Activated CD8-positive, alpha-beta memory T cell treated with anti-CD3 and anti-CD28 coated beads for 1 hour (primary cell): ENCODE measurements around the gene ZNRF1.

Experiments used
- DNase-seq, 2 donors: peaks; one replicate each; pipeline ENCODE4 v3.0.0-alpha.2; 2020; ENCODE audit warnings: low read depth in 1 of 2; ENCODE audit errors: extremely low read depth in 1 of 2

ZNRF1 gene

DNA sequence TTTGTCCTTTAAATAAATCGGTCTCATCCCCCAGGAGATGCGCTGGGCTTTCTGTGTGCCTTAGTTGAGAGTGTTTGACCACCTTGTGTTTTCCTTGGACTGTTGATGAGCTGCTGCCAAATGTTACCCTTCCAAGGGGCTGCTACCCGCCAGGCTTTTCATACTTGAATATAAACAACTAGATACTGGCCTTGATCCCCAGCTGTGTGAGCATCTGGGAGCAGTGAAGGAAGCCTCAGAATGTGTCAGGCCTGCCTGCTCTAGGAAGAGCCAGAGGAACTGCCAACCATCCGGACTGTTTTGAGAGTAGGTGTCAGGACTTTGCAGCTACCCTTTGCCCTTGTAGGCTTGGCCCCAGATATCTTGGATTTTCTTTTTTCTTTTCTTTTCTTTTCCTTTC lies 60.0 kb downstream of the ZNRF1 start:
- no peak for DNase-seq

- no peak for DNase-seq
Measured at GRCh38 chr16:75059411-75059810, 60.6 kb downstream of the ZNRF1 start.

DNA sequence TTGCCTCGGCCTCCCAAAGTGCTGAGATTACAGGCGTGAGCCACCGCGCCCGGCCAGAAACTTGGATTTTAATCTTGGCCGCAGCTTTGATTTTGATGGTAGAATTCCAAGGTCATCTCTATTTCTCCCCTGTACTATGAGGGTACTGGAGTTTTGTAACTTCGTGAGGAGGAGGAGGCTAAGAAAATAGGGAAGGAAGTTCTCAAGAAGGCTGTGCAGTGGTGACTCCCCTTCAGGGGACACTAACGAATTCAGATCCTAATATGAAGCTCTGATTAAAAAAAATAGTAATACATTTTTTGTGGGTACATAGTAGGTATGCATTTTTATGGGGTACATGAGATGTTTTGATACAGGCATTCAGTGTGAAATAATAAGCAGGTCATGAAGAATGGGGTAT lies 61.9 kb downstream of the ZNRF1 start:
- no peak for DNase-seq

GRCh38 chr16:75061669-75062068 lies 62.8 kb downstream of the ZNRF1 start:
- DNase-seq, result no peak

DNA sequence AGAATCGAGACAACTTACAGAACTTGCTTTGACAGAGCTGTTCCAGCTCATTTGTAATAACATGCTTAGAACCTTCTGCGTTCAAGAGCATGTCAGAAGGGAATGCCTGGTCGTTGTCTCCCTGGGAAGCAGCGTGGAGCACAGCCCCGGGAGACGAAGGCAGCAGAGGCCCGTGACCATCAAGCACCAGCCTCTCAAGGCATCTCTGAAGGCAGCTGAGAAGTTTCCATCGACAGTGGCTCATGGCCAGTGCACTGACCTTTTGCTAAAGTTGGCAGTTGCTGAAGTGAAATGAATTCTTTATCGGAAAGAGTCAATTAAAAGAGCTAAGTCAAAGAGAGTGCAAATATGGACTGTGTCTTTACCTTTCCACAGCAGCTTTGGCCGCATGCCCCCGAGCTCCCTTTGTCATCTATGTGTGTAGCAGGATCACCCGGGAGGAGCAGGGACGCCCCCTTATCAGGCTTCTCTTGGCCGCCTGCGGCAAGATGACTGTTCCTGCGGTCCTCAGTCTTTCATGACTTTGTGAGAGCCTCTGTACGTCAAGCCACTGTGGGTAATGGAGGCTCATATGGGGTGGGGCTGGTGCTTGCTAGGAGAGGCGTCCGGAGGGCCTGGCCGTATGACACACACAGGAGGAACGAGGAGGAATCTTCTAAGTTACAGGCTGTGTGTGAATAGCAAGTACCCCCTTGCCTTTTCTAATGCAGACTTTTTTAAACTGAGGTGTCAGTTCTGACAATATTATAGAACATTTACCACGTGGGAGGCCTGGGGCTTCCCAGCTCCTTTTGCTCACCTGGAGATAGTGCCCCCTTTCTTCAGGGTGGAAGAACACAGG lies 63.5 kb downstream of the ZNRF1 start:
- no peak for DNase-seq

DNA sequence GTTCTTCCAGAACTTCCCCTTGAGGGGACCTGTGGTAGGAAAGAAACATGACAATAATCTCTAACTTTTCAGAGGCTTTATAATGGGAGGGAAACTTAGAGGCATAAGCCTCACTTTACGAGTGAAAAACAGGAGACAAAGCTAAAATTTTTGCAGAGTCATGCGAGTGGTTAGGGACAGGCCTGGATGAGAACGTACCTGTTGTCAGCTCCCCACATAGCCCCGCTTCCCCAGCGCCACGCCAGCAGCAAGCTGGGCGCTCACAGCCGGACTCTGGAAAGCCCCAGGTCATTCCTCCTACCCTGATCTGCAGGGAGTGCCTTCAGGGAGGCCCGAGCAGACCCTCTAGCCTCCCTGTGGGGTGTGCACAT lies 64.1 kb downstream of the ZNRF1 start:
- no peak for DNase-seq

- no peak for DNase-seq
Measured at GRCh38 chr16:75063549-75064088, 64.8 kb downstream of the ZNRF1 start.

- DNase-seq, result no peak
Measured at GRCh38 chr16:75064403-75065148, 65.8 kb downstream of the ZNRF1 start.

DNA sequence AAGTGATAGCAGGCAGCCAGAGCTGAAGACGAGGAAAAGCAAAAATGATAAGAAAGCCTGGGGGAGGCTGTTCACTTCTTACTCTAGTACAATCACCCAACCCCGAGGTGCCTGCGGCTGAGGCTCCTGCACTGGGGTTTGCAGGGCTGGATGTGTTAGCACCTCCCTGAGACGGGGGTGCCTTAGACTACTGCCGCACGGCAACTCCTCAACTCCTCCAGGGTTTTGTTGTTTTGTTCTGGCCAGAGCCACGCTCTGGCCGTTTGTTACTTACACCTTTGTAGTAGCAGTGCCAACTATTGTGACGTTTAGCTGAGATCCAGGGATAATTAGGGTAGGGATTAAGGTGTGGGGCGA lies 66.3 kb downstream of the ZNRF1 start:
- peak in 1 of 2 donors; percentile 20 for DNase-seq

- DNase-seq, result no peak
Measured at GRCh38 chr16:75065521-75066149, 66.8 kb downstream of the ZNRF1 start.

GRCh38 chr16:75066861-75067447 lies 68.1 kb downstream of the ZNRF1 start:
- DNase-seq, result no peak

GRCh38 chr16:75068085-75069031 lies 69.5 kb downstream of the ZNRF1 start:
- DNase-seq, result no peak

DNA sequence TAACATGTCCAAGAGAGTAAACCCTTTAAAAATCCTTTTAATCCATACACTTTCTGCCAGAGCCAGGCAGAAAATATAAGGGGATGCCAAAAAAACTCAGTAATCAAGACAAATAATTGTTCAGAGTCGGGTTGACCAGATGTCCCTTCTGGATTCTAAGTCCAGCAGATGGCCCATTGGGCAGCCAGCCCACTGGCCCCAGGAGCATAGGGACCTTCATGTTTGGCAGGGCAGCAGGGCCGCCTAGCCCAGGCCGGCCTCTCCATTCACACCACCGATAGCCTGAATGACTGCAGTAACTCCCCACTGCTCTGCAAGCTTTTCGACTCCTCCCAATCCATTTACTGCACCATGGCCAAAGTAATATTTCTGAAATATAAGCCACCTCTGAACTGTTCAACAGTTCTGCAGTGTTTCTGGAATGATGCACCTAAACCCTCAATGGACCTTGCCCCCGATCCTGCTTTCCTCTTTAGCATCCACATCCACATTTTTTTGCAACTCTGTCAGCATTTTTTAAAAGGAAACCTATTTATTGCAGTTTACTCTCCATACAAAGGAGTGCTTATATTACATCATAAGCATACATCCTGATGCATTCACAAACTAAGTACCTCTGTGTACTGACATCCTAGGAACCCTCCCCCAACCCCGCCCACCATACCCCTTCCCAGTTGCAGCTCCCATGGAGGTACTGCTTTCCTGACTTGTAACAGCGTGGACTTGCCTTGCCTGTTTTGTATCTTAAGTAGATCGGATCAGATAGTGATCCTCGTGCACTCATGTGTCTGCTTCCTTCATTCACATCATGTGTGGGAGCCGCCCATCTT lies 71.4 kb downstream of the ZNRF1 start:
- DNase-seq, result no peak

- DNase-seq, result no peak
Measured at GRCh38 chr16:75071621-75072020, 72.8 kb downstream of the ZNRF1 start.

GRCh38 chr16:75072239-75072947 lies 73.6 kb downstream of the ZNRF1 start:
- DNase-seq, result no peak

- no peak for DNase-seq
Measured at GRCh38 chr16:75073545-75074303, 74.9 kb downstream of the ZNRF1 start.

DNA sequence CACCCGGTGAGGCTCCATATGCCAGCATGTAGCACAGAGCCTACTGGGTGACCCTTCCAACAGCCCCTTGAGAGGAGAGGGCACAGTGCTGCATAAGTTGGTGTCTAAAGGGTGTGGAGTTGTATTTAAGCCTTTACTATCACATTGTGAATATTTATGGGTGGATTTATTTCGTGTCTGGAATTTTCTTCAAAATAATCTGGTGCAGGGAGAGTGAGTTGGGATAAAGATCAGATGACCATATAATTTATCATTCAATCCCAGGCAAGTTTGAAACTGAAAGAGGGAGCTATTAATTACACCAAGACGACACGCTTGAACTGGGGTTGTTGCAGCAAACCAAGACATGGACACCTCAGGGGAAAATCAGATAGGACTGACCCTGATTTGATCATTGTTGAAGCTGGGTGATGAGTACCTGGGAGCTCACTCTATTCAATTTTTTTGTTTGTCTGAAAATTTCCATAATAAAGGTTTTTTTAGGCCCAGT lies 75.5 kb downstream of the ZNRF1 start:
- no peak for DNase-seq
